ENCODE measurements around the gene ACADL. TPM values are rescaled to one million over a fixed set of nuclear protein-coding genes. Genes with fewer than 3 reads are reported as not detected.

The ACADL gene
- total RNA-seq, 4 donors from 2014 or later, result 1.3 to 2.1 (median 1.7) TPM

GRCh38 chr2:210230518-210230917, 5.3 kb upstream of the ACADL start:
- Histone ChIP-seq H3K9me3 (no peaks in the 10 kb centered on the region), H3K27me3 (peaks cover 0 to 18% (median under 1%) of the 10 kb centered on the region in 4 donors), H3K4me3 (no peak overlapping the region), H3K4me1 (peaks cover 0 to 3% (median under 1%) of the 10 kb centered on the region in 4 donors), H3K27ac (replicated peaks in 1 of 4) (no peak overlapping the region), H3K36me3 (no peaks in the 10 kb centered on the region)
- TF ChIP-seq EP300 (IDR thresholded peaks at IDR 0.05), result no peak
- TF ChIP-seq CTCF (IDR thresholded peaks at IDR 0.05), result no peak
- TF ChIP-seq POLR2AphosphoS5 (IDR thresholded peaks at IDR 0.05), result no peak
- TF ChIP-seq POLR2A (IDR thresholded peaks at IDR 0.05; ENCODE audit: low read depth), result no peak
- intact Hi-C loops (cut with DNase I), result no loop called here
- DNase-seq (ENCODE audit: extremely low spot score), result no peak
- 80% methylated on average over 2 of the region's 2 CpGs for WGBS

GRCh38 chr2:210228586-210228985, 3.3 kb upstream of the ACADL start:
- H3K36me3 ChIP-seq, result no peaks in the 10 kb centered on the region
- intact Hi-C loops (cut with DNase I), result no loop called here
- TF ChIP-seq POLR2A (IDR thresholded peaks at IDR 0.05; ENCODE audit: low read depth) (no peak), POLR2AphosphoS5 (IDR thresholded peaks at IDR 0.05) (no peak)
- WGBS, result 97% methylated on average over 4 of the region's 7 CpGs
- peaks cover 5 to 15% (median 11%) of the 10 kb centered on the region in 4 donors for H3K4me1 ChIP-seq
- DNase-seq (ENCODE audit: extremely low spot score), result no peak
- no peak overlapping the region for H3K4me3 ChIP-seq
- H3K27me3 ChIP-seq, result peaks cover 0 to 37% (median 9%) of the 10 kb centered on the region in 4 donors
- no peak overlapping the region for H3K27ac ChIP-seq (replicated peaks in 1 of 4)
- H3K9me3 ChIP-seq, result no peaks in the 10 kb centered on the region

- H3K36me3 ChIP-seq, result no peaks in the 10 kb centered on the region
- intact Hi-C loops (cut with DNase I), result no loop called here
Observed at GRCh38 chr2:210227290-210228088, 2.2 kb upstream of the ACADL start.

GRCh38 chr2:210226223-210226622, 976 bp upstream of the ACADL start:
- Histone ChIP-seq H3K4me3 (no peak overlapping the region), H3K36me3 (no peaks in the 10 kb centered on the region), H3K27me3 (peaks cover 0 to 54% (median 9%) of the 10 kb centered on the region in 4 donors), H3K4me1 (peaks cover 5 to 15% (median 11%) of the 10 kb centered on the region in 4 donors), H3K9me3 (no peaks in the 10 kb centered on the region), H3K27ac (replicated peaks in 1 of 4) (no peak overlapping the region)
- no peak for TF ChIP-seq POLR2AphosphoS5 (IDR thresholded peaks at IDR 0.05)
- no peak for TF ChIP-seq EP300 (IDR thresholded peaks at IDR 0.05)
- no peak for TF ChIP-seq POLR2A (IDR thresholded peaks at IDR 0.05; ENCODE audit: low read depth)
- no peak for TF ChIP-seq CTCF (IDR thresholded peaks at IDR 0.05)
- DNase-seq (ENCODE audit: extremely low spot score), result no peak
- WGBS, result 86% methylated on average over 2 of the region's 2 CpGs
- intact Hi-C loops (cut with DNase I), result no loop called here

More at GRCh38 chr2:210227290-210228088, 2.2 kb upstream of the ACADL start:
- TF ChIP-seq CTCF (IDR thresholded peaks at IDR 0.05) (no peak), POLR2AphosphoS5 (IDR thresholded peaks at IDR 0.05) (no peak)
- WGBS, result 98% methylated on average over 4 of the region's 4 CpGs
- Histone ChIP-seq H3K4me1 (peaks cover 5 to 15% (median 11%) of the 10 kb centered on the region in 4 donors), H3K27ac (replicated peaks in 1 of 4) (no peak overlapping the region), H3K9me3 (no peaks in the 10 kb centered on the region), H3K4me3 (no peak overlapping the region), H3K27me3 (peaks cover 0 to 46% (median 9%) of the 10 kb centered on the region in 4 donors)
- no peak for DNase-seq (ENCODE audit: extremely low spot score)

- Histone ChIP-seq H3K27ac (replicated peaks in 1 of 4) (peak overlapping the region in 1 of 4 donors; percentile 31), H3K36me3 (no peaks in the 10 kb centered on the region), H3K4me3 (peak overlapping the region; percentile 54 to 66 (median 58)), H3K4me1 (peaks cover 5 to 15% (median 11%) of the 10 kb centered on the region in 4 donors), H3K27me3 (peaks cover 0 to 54% (median 9%) of the 10 kb centered on the region in 4 donors), H3K9me3 (no peaks in the 10 kb centered on the region)
- DNase-seq (ENCODE audit: extremely low spot score), result no peak
- WGBS, result 15% methylated on average over 6 of the region's 24 CpGs
- intact Hi-C loops (cut with DNase I), result no loop called here
- TF ChIP-seq POLR2A (IDR thresholded peaks at IDR 0.05; ENCODE audit: low read depth) (no peak), POLR2AphosphoS5 (IDR thresholded peaks at IDR 0.05) (no peak), EP300 (IDR thresholded peaks at IDR 0.05) (no peak), CTCF (IDR thresholded peaks at IDR 0.05) (no peak)
Observed at GRCh38 chr2:210224591-210224940, 681 bp downstream of the ACADL start.

Measured in esophagus muscularis mucosa (tissue), 4 donors.